H1 (cell line): ENCODE results near the gene YIF1A. TPM values are rescaled to one million over a fixed set of nuclear protein-coding genes. Genes with fewer than 3 reads are reported as not detected.
A peak's percentile ranks its signal among the peaks of the same experiment; 100 is the strongest.

ENCODE experiments used
- ATF3 ChIP-seq: IDR thresholded peaks from 2 replicates; pipeline ENCODE4 v1.6.1; 2011; ENCODE audit warnings: low read depth, mild to moderate bottlenecking, low read length; ENCODE audit not compliant: insufficient read depth
- BRCA1 ChIP-seq: IDR thresholded peaks from 2 replicates; pipeline ENCODE4 v1.6.1; 2012; ENCODE audit warnings: low read depth, low read length, improper control_type of control experiment
- CBX8 ChIP-seq: fragments of 300-800, 300-1000 bp; sonication (generic); IDR thresholded peaks from 2 replicates; pipeline ENCODE4 v1.7.1; 2016; ENCODE audit warnings: low read depth, low read length, borderline replicate concordance
- CHD1 ChIP-seq: IDR thresholded peaks from 2 replicates; pipeline ENCODE4 v1.6.1; 2012; ENCODE audit warnings: low read depth, low read length, improper control_type of control experiment
- CHD2 ChIP-seq: IDR thresholded peaks from 2 replicates; pipeline ENCODE4 v1.6.1; 2012; ENCODE audit warnings: low read length, improper control_type of control experiment
- CREB1 ChIP-seq: IDR thresholded peaks from 2 replicates; pipeline ENCODE4 v1.6.1; 2012; ENCODE audit warnings: inconsistent platforms
- E2F6 ChIP-seq: IDR thresholded peaks from 2 replicates; pipeline ENCODE4 v1.6.1; 2012; ENCODE audit warnings: inconsistent platforms
- FOSL1 ChIP-seq: IDR thresholded peaks from 2 replicates; pipeline ENCODE4 v1.6.1; 2011; ENCODE audit warnings: mild to moderate bottlenecking, low read depth, low read length, moderate library complexity; ENCODE audit not compliant: insufficient read depth
- JUND ChIP-seq: IDR thresholded peaks from 2 replicates; pipeline ENCODE4 v1.6.1; 2011; ENCODE audit warnings: mild to moderate bottlenecking, improper control_type of control experiment, low read length
- MAX ChIP-seq: IDR thresholded peaks from 2 replicates; pipeline ENCODE4 v1.6.1; 2012; ENCODE audit warnings: inconsistent platforms
- PHF8 ChIP-seq: fragments of 200-600 bp; sonication (generic); conservative IDR thresholded peaks from 2 replicates; pipeline ENCODE4 v1.7.1; 2012; ENCODE audit warnings: low read depth, mild to moderate bottlenecking, inconsistent platforms, low read length, moderate library complexity
- POU5F1 ChIP-seq: IDR thresholded peaks from 2 replicates; pipeline ENCODE4 v1.6.1; 2011; ENCODE audit warnings: low read depth, mild to moderate bottlenecking, low read length, moderate library complexity
- RAD21 ChIP-seq, 2 experiments: IDR thresholded peaks in 1 of 2; conservative IDR thresholded peaks in 1 of 2; 2 replicates each; pipeline ENCODE4 v1.6.1; 2011; ENCODE audit warnings: low read depth in 2 of 2, low read length in 2 of 2, improper control_type of control experiment in 1 of 2, inconsistent platforms in 1 of 2, mild to moderate bottlenecking in 1 of 2, moderate library complexity in 1 of 2
- RBBP5 ChIP-seq: IDR thresholded peaks from 2 replicates; pipeline ENCODE4 v1.7.1; 2012; ENCODE audit warnings: low read depth, mild to moderate bottlenecking, inconsistent platforms, low read length, moderate library complexity, borderline replicate concordance
- RFX5 ChIP-seq: IDR thresholded peaks from 2 replicates; pipeline ENCODE4 v1.6.1; 2011; ENCODE audit warnings: low read depth, low read length, improper control_type of control experiment, borderline replicate concordance
- RNF2 ChIP-seq: fragments of 200-900, 300-1000 bp; sonication (generic); IDR thresholded peaks from 2 replicates; pipeline ENCODE4 v1.7.1; 2016; ENCODE audit warnings: borderline replicate concordance, low read depth, mild to moderate bottlenecking, antibody characterized with exemption, low read length; ENCODE audit not compliant: poor library complexity, severe bottlenecking; ENCODE audit errors: missing control alignments
- SAP30 ChIP-seq: fragments of 300-600 bp; sonication (generic); IDR thresholded peaks from 2 replicates; pipeline ENCODE4 v1.7.1; 2012; ENCODE audit warnings: low read length, moderate library complexity, mild to moderate bottlenecking, inconsistent platforms; ENCODE audit not compliant: insufficient read depth, insufficient replicate concordance
- SIX5 ChIP-seq: IDR thresholded peaks from 2 replicates; pipeline ENCODE4 v1.6.1; 2011; ENCODE audit warnings: mild to moderate bottlenecking, low read depth, low read length
- SP1 ChIP-seq: IDR thresholded peaks from 2 replicates; pipeline ENCODE4 v1.6.1; 2011; ENCODE audit warnings: low read depth, low read length
- SP2 ChIP-seq: IDR thresholded peaks from 2 replicates; pipeline ENCODE4 v1.6.1; 2012; ENCODE audit warnings: mild to moderate bottlenecking, low read length, inconsistent platforms
- SUZ12 ChIP-seq: fragments of 200-600 bp; sonication (generic); IDR thresholded peaks from 2 replicates; pipeline ENCODE4 v1.6.1; 2012; ENCODE audit warnings: mild to moderate bottlenecking, inconsistent platforms, low read length, moderate library complexity, mixed read lengths
- ZNF274 ChIP-seq: IDR thresholded peaks from 2 replicates; pipeline ENCODE4 v1.7.0; 2012; ENCODE audit warnings: low read length, borderline replicate concordance; ENCODE audit errors: extremely low read depth
- polyA plus RNA-seq, 7 experiments: library from polyadenylated mRNA; depleted of rRNA in 3 of 7; stranded (reverse) in 5 of 7; unstranded in 2 of 7; fragments of >200 nt in 5 of 7; fragments of 200-250 nt in 2 of 7; gene quantifications; 1 replicate in 5 of 7; 2 replicates in 1 of 7; 4 replicates in 1 of 7; pipeline versions ENCODE4 v1.2.1 to v1.2.3, GENCODE V29; 2011 to 2013; ENCODE audit warnings: missing spikeins in 2 of 7, mixed read lengths in 2 of 7
- total RNA-seq: library from RNA; stranded (reverse); fragmentation: NEBNext Ultra II Directional; extraction: Animal tissue kit (Norgen Biotek cat#: 25700); gene quantifications from 2 replicates; pipeline ENCODE4 v1.2.1, GENCODE V29; 2021

Gene YIF1A
- total and polyA plus RNA-seq, 2 of the 8 experiments (the other 6 are each of a cell fraction or from before 2014, with no cell fraction given): 70.1 to 178 TPM

GRCh38 chr11:66282468-66283455 is 6.2 kb downstream of the YIF1A start (continued):
- TF ChIP-seq ZNF274 (no peak), MAX (peak; percentile 56), E2F6 (no peak), FOSL1 (no peak), PHF8 (no peak), RBBP5 (no peak), POU5F1 (no peak), SP1 (no peak), SP2 (no peak), SIX5 (no peak), SUZ12 (no peak), RNF2 (no peak), CHD2 (peak; percentile 63; the same call in 1 of the 2 replicates), RFX5 (no peak), SAP30 (no peak), JUND (no peak), CREB1 (peak; percentile 69), ATF3 (peak; percentile 89), RAD21 (IDR thresholded peaks at IDR 0.05 in 1 of 2, conservative IDR thresholded peaks at IDR 0.05 in 1 of 2; ENCODE audit: low read depth in 2 of 2, low read length in 2 of 2) (peak; percentile 55 to 72), CBX8 (no peak), BRCA1 (no peak), CHD1 (no peak)
